SK-N-SH (cell line): Measurements from ENCODE around the gene FCRL6. TPM values are rescaled to one million over a fixed set of nuclear protein-coding genes. Genes with fewer than 3 reads are reported as not detected.

Experiments
- CTCF ChIA-PET: fragments of 300-600, 350-600 bp; formaldehyde crosslinking; extraction: SDS; loops from one replicate; lab custom pipeline; 2021; lab: Yijun Ruan, JAX
- POLR2A ChIA-PET: fragments of 350-600 bp; sonication (Branson Sonifier 250); formaldehyde crosslinking; extraction: SDS; loops from one replicate; lab custom pipeline; 2020; ENCODE audit warnings: antibody characterized with exemption, inconsistent platforms; lab: Yijun Ruan, JAX
- DNase-seq: peaks from one replicate; pipeline ENCODE4 v3.0.0; 2012
- H2AFZ ChIP-seq: fragments of 200-600 bp; sonication (generic); 2 replicates; pipeline ENCODE4 v1.8.1; 2016; ENCODE audit warnings: antibody characterized with exemption, mild to moderate bottlenecking, low read depth
- H3F3A ChIP-seq: fragments of 200-600 bp; sonication (generic); replicated peaks from 2 replicates; pipeline ENCODE3; 2016; ENCODE audit warnings: antibody characterized with exemption, mild to moderate bottlenecking; ENCODE audit not compliant: insufficient read depth
- H3K27ac ChIP-seq, 2 experiments: fragments of 200-500 bp in 1 of 2; fragments of 200-600 bp in 1 of 2; sonication (Bioruptor generic) in 1 of 2; sonication (generic), shearing (Covaris generic) in 1 of 2; 2 replicates each; pipeline versions ENCODE4 v1.5.1 to v1.6.1; 2014 to 2016; ENCODE audit warnings: low read depth in 2 of 2, inconsistent platforms in 1 of 2, low read length in 1 of 2, mild to moderate bottlenecking in 1 of 2, mixed read lengths in 1 of 2
- H3K27me3 ChIP-seq: fragments of 200-600 bp; sonication (generic), shearing (Covaris generic); 2 replicates; pipeline ENCODE4 v1.6.1; 2016; ENCODE audit warnings: mixed run types; ENCODE audit not compliant: insufficient read depth
- H3K36me3 ChIP-seq, 2 experiments: fragments of 200-500 bp in 1 of 2; fragments of 200-600 bp in 1 of 2; sonication (Bioruptor generic) in 1 of 2; sonication (generic) in 1 of 2; replicated peaks in 1 of 2; 2 replicates each; pipeline versions ENCODE3 to v1.5.1; 2014 to 2016; ENCODE audit warnings: low read length in 1 of 2, mild to moderate bottlenecking in 1 of 2; ENCODE audit not compliant: insufficient read depth in 2 of 2, control insufficient read depth in 1 of 2
- H3K4me1 ChIP-seq, 2 experiments: fragments of 200-500 bp in 1 of 2; fragments of 200-600 bp in 1 of 2; sonication (Bioruptor generic) in 1 of 2; sonication (generic), shearing (Covaris generic) in 1 of 2; 2 replicates each; pipeline versions ENCODE4 v1.5.1 to v1.6.1; 2014 to 2016; ENCODE audit warnings: low read depth in 1 of 2, low read length in 1 of 2, mixed run types in 1 of 2; ENCODE audit not compliant: insufficient read depth in 2 of 2, control insufficient read depth in 1 of 2
- H3K4me2 ChIP-seq: fragments of 200-600 bp; sonication (generic), shearing (Covaris generic); 2 replicates; pipeline ENCODE4 v1.6.1; 2017; ENCODE audit warnings: mixed run types
- H3K4me3 ChIP-seq, 2 experiments: fragments of 200-500 bp in 1 of 2; fragments of 200-600 bp in 1 of 2; sonication (Bioruptor generic) in 1 of 2; sonication (generic), shearing (Covaris generic) in 1 of 2; 2 replicates each; pipeline versions ENCODE4 v1.5.1 to v1.8.1; 2014 to 2016; ENCODE audit warnings: low read depth in 2 of 2, inconsistent platforms in 1 of 2, low read length in 1 of 2, mild to moderate bottlenecking in 1 of 2, mixed read lengths in 1 of 2, moderate library complexity in 1 of 2
- H3K79me2 ChIP-seq: fragments of 200-600 bp; sonication (generic); 2 replicates; pipeline ENCODE4 v1.8.1; 2017; ENCODE audit warnings: mild to moderate bottlenecking; ENCODE audit not compliant: insufficient read depth
- H3K9ac ChIP-seq: fragments of 200-600 bp; sonication (generic); 2 replicates; pipeline ENCODE4 v1.6.1; 2017; ENCODE audit warnings: mixed run types
- H3K9me2 ChIP-seq: fragments of 200-600 bp; sonication (generic); 2 replicates; pipeline ENCODE4 v1.6.1; 2017; ENCODE audit warnings: mixed run types
- H3K9me3 ChIP-seq: fragments of 200-600 bp; sonication (generic); 2 replicates; pipeline ENCODE4 v1.6.1; 2017; ENCODE audit warnings: mixed run types, mild to moderate bottlenecking, moderate library complexity
- H4K20me1 ChIP-seq: fragments of 200-600 bp; sonication (generic); 2 replicates; pipeline ENCODE4 v1.6.1; 2017; ENCODE audit warnings: mild to moderate bottlenecking, mixed run types; ENCODE audit not compliant: insufficient read depth
- FOSL2 ChIP-seq: IDR thresholded peaks from 2 replicates; pipeline ENCODE4 v1.4.0; 2012; ENCODE audit warnings: low read depth, mild to moderate bottlenecking, moderate library complexity, borderline replicate concordance
- FOXJ3 ChIP-seq: sonication (generic); formaldehyde crosslinking; IDR thresholded peaks from 2 replicates; pipeline ENCODE4 v1.5.1; 2020; ENCODE audit warnings: mild to moderate bottlenecking, missing genetic modification reagents
- NFIC ChIP-seq: IDR thresholded peaks from 2 replicates; pipeline ENCODE4 v1.4.0; 2012; ENCODE audit warnings: borderline replicate concordance
- NRF1 ChIP-seq: IDR thresholded peaks from 2 replicates; pipeline ENCODE4 v1.6.1; 2012; ENCODE audit warnings: low read depth, mild to moderate bottlenecking, low read length
- SIN3A ChIP-seq: IDR thresholded peaks from 2 replicates; pipeline ENCODE4 v1.6.1; 2012; ENCODE audit warnings: low read depth, mild to moderate bottlenecking, low read length, moderate library complexity, borderline replicate concordance
- YY1 ChIP-seq: IDR thresholded peaks from 2 replicates; pipeline ENCODE4 v1.4.0; 2012; ENCODE audit warnings: low read depth, mild to moderate bottlenecking
- WGBS: methylation state at CpG from one replicate; pipeline ENCODE4 v1.1.6; 2017; ENCODE audit warnings: low lambda C conversion rate; 5-methylcytosine and 5-hydroxymethylcytosine counted together
- polyA plus RNA-seq, 3 experiments: library from polyadenylated mRNA; depleted of rRNA; stranded (reverse); fragments of >200 nt; gene quantifications; 2 replicates each; pipeline ENCODE4 v1.2.3, GENCODE V29; 2012
- TF ChIP-seq, protein P1 (sequence below): fragments of 200-600 bp; sonication (generic); IDR thresholded peaks from 2 replicates; pipeline ENCODE4 v1.6.1; 2017; ENCODE audit warnings: antibody characterized with exemption, mild to moderate bottlenecking, moderate library complexity
- TF ChIP-seq, protein P2 (sequence below): IDR thresholded peaks from 2 replicates; pipeline ENCODE4 v1.4.0; 2012; ENCODE audit warnings: low read depth, borderline replicate concordance
- TF ChIP-seq, protein P3 (sequence below): IDR thresholded peaks from 2 replicates; pipeline ENCODE4; 2012
- TF ChIP-seq, protein P4 (sequence below): fragments of 150-350 bp; IDR thresholded peaks from 2 replicates; pipeline ENCODE4 v1.6.1; 2017; ENCODE audit warnings: antibody characterized with exemption, low read length, low read depth, borderline replicate concordance
- TF ChIP-seq, protein P5 (sequence below): IDR thresholded peaks from 2 replicates; pipeline ENCODE4 v1.4.0; 2012; ENCODE audit warnings: low read depth

FCRL6 gene
- polyA plus RNA-seq, 1 of the 3 experiments (the other 2 are of a cell fraction): not detected

DNA sequence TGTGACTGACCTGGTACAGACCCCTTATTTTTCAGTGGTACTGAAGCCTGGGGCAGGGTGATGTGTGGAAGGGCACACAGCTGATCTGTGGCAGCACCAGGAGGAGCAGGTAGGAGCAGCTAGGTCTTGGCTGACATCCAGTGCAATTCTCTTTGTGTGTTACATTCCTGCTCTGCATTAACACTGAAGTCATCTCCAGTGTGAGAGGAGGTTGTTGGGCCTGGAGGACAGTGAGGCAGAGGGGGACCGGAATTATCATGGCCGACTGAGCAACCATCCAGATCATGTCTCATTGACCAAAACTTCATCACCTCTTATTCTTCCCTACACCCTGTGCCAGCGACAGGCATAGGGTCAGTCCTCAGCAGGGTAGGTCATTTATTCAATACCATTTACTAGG lies 26.0 kb downstream of the FCRL6 start:
- Histone ChIP-seq H3F3A (no peaks in the 10 kb centered on the region), H4K20me1 (no peaks in the 10 kb centered on the region), H3K36me3 (no peaks in the 10 kb centered on the region), H3K9me3 (no peaks in the 10 kb centered on the region), H3K9ac (no peak overlapping the region), H3K4me1 (peaks cover 13 to 20% of the 10 kb centered on the region in 2 experiments; a peak in 2 of 4 replicates), H3K79me2 (no peaks in the 10 kb centered on the region), H2AFZ (no peak overlapping the region), H3K4me2 (no peak overlapping the region), H3K27me3 (no peaks in the 10 kb centered on the region), H3K4me3 (no peak overlapping the region), H3K9me2 (no peaks in the 10 kb centered on the region), H3K27ac (no peak overlapping the region)
- ChIA-PET POLR2A (no interaction called here), CTCF (interaction anchor here (3.5 to 8.8 kb wide), 2 partner anchors 30 to 63 kb away, joined by 12 to 41 read pairs; no protein-coding TSS in a partner anchor)
- WGBS: 67% methylated on average over 3 of the region's 3 CpGs
- no peak for TF ChIP-seq NRF1
- TF ChIP-seq, protein P1, sequence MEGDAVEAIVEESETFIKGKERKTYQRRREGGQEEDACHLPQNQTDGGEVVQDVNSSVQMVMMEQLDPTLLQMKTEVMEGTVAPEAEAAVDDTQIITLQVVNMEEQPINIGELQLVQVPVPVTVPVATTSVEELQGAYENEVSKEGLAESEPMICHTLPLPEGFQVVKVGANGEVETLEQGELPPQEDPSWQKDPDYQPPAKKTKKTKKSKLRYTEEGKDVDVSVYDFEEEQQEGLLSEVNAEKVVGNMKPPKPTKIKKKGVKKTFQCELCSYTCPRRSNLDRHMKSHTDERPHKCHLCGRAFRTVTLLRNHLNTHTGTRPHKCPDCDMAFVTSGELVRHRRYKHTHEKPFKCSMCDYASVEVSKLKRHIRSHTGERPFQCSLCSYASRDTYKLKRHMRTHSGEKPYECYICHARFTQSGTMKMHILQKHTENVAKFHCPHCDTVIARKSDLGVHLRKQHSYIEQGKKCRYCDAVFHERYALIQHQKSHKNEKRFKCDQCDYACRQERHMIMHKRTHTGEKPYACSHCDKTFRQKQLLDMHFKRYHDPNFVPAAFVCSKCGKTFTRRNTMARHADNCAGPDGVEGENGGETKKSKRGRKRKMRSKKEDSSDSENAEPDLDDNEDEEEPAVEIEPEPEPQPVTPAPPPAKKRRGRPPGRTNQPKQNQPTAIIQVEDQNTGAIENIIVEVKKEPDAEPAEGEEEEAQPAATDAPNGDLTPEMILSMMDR: no peak
- TF ChIP-seq, protein P2, sequence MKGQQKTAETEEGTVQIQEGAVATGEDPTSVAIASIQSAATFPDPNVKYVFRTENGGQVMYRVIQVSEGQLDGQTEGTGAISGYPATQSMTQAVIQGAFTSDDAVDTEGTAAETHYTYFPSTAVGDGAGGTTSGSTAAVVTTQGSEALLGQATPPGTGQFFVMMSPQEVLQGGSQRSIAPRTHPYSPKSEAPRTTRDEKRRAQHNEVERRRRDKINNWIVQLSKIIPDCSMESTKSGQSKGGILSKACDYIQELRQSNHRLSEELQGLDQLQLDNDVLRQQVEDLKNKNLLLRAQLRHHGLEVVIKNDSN: no peak
- TF ChIP-seq, protein P3, sequence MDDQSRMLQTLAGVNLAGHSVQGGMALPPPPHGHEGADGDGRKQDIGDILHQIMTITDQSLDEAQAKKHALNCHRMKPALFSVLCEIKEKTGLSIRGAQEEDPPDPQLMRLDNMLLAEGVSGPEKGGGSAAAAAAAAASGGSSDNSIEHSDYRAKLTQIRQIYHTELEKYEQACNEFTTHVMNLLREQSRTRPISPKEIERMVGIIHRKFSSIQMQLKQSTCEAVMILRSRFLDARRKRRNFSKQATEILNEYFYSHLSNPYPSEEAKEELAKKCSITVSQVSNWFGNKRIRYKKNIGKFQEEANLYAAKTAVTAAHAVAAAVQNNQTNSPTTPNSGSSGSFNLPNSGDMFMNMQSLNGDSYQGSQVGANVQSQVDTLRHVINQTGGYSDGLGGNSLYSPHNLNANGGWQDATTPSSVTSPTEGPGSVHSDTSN: no peak
- no peak for TF ChIP-seq YY1
- TF ChIP-seq, protein P4, sequence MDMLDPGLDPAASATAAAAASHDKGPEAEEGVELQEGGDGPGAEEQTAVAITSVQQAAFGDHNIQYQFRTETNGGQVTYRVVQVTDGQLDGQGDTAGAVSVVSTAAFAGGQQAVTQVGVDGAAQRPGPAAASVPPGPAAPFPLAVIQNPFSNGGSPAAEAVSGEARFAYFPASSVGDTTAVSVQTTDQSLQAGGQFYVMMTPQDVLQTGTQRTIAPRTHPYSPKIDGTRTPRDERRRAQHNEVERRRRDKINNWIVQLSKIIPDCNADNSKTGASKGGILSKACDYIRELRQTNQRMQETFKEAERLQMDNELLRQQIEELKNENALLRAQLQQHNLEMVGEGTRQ: no peak
- DNase-seq: no peak

DNA sequence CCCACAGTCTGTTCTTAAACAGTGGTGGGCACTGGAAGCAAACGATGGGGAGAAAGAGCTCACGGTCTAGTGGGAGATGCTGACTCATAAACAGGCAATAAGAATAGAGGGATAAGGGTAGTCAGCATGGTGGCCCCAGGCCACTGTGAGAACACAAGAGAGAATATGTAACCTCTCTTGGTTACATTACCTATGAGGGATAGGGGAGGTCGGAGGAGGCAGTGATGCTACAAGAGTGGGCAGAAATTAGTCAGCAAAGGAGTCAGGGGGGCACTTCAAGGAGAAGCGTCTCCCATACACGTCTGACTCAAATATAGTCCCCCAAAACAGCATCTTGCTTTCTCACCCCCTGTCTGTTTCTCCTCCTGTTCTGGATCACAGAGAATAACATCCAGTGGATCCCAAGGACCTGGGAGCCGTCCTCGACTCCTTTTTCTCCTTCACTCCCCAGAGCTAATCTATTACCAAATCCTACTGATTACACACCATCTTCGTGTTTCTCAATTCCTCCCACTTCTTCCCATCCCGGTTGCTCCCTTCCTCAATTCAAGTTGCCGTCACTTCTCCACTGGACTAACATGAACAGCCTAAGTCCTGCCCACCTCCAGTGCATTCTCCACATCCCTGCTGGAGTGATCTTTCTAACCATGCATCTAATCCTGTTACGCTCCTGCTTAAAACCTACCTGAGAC lies 26.6 kb downstream of the FCRL6 start:
- ChIA-PET POLR2A (no interaction called here), CTCF (interaction anchor here (3.5 to 8.8 kb wide), 2 partner anchors 30 to 62 kb away, joined by 12 to 41 read pairs; no protein-coding TSS in a partner anchor)
- H3K9me2 ChIP-seq: no peaks in the 10 kb centered on the region
- H3F3A ChIP-seq: no peaks in the 10 kb centered on the region
- peaks cover 13 to 14% of the 10 kb centered on the region in 2 experiments; a peak in 2 of 4 replicates for H3K4me1 ChIP-seq
- no peaks in the 10 kb centered on the region for H3K9me3 ChIP-seq
- no peak overlapping the region for H2AFZ ChIP-seq
- H3K79me2 ChIP-seq: no peaks in the 10 kb centered on the region
- 88% methylated on average over 11 of the region's 11 CpGs for WGBS
- H3K27me3 ChIP-seq: no peaks in the 10 kb centered on the region
- H3K36me3 ChIP-seq: no peaks in the 10 kb centered on the region
- no peak overlapping the region for H3K4me3 ChIP-seq
- no peak overlapping the region for H3K9ac ChIP-seq
- H4K20me1 ChIP-seq: no peaks in the 10 kb centered on the region
- no peak for DNase-seq
- H3K4me2 ChIP-seq: no peak overlapping the region
- H3K27ac ChIP-seq: no peak overlapping the region
- TF ChIP-seq, protein P5, sequence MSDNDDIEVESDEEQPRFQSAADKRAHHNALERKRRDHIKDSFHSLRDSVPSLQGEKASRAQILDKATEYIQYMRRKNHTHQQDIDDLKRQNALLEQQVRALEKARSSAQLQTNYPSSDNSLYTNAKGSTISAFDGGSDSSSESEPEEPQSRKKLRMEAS: no peak
- TF ChIP-seq, protein P1: no peak
- TF ChIP-seq, protein P2: no peak
- TF ChIP-seq FOXJ3 (CRISPR knock-in tag): no peak
- TF ChIP-seq NFIC: no peak
- TF ChIP-seq SIN3A: no peak
- no peak for TF ChIP-seq FOSL2
- no peak for TF ChIP-seq YY1
- TF ChIP-seq NRF1: no peak
